VCaP (cell line): ENCODE data around the gene SYK.

Experiments
- H3K27ac ChIP-seq: fragments of 450-650 bp; 2 replicates; pipeline ENCODE4 v1.5.1; 2017
- TF ChIP-seq, protein P1 (sequence below): fragments of 450-650 bp; conservative IDR thresholded peaks from 2 replicates; pipeline ENCODE4 v1.5.1; 2017; ENCODE audit warnings: mild to moderate bottlenecking, moderate library complexity

Gene SYK

DNA sequence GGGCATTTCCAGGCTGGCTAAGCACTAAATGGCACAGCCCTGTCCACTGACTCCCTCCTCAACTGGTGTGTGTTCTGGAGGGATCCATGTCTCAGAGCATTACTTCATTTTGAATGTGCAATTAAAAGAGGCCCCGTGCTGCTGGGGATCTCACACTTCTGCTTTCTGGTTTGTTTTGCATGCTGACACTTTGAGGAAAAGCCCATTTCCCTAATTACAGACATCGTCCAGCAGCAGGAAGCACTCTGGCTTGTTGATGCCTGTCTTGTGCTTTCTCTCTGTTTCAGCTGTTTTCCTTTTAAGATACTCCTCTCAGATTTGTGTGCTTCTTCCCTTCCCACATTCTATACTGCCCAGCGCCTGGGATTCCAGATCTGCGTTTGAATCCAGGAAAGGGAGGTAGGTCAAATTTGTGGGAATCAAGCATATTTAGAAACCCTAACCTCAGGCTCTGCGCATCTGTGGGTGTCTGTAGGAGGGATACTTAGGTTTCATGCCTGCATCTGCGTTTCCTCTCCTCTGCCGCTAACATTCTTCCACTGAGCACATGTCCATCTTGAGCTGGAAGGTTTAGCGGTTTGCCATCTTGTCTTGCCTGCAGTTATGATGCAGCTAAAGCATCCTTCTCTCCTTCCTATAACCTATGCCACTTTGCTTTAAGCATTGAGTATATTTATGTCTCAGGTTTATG lies 25.7 kb downstream of the SYK start:
- H3K27ac ChIP-seq = no peak overlapping the region

DNA sequence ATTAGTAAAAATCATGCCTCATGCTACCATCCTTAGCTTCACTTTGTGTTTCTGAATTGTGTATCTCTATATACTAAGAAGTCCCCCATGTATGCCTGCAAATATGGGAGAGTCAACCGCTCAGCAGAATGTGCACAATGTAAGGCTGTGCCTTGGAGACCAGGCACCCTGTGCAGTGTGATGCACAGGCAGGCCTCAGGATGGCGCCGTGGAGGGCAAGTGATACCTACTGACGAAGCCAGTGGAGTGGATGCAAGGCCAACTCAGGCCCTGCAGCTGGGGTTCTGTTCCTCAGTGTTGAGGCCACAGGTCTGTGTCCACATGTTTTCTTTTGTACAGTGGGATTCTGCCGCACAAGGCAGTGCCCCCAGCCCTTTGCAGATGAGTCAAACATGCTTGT lies 28.4 kb downstream of the SYK start:
- TF ChIP-seq, protein P1, sequence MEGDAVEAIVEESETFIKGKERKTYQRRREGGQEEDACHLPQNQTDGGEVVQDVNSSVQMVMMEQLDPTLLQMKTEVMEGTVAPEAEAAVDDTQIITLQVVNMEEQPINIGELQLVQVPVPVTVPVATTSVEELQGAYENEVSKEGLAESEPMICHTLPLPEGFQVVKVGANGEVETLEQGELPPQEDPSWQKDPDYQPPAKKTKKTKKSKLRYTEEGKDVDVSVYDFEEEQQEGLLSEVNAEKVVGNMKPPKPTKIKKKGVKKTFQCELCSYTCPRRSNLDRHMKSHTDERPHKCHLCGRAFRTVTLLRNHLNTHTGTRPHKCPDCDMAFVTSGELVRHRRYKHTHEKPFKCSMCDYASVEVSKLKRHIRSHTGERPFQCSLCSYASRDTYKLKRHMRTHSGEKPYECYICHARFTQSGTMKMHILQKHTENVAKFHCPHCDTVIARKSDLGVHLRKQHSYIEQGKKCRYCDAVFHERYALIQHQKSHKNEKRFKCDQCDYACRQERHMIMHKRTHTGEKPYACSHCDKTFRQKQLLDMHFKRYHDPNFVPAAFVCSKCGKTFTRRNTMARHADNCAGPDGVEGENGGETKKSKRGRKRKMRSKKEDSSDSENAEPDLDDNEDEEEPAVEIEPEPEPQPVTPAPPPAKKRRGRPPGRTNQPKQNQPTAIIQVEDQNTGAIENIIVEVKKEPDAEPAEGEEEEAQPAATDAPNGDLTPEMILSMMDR = no peak
- no peak overlapping the region for H3K27ac ChIP-seq

More for the DNA sequence above, 25.7 kb downstream of the SYK start:
- TF ChIP-seq, protein P1 = no peak

- no peak overlapping the region for H3K27ac ChIP-seq
- TF ChIP-seq, protein P1 = no peak
Observed at GRCh38 chr9:90830977-90831376, 29.4 kb downstream of the SYK start.

DNA sequence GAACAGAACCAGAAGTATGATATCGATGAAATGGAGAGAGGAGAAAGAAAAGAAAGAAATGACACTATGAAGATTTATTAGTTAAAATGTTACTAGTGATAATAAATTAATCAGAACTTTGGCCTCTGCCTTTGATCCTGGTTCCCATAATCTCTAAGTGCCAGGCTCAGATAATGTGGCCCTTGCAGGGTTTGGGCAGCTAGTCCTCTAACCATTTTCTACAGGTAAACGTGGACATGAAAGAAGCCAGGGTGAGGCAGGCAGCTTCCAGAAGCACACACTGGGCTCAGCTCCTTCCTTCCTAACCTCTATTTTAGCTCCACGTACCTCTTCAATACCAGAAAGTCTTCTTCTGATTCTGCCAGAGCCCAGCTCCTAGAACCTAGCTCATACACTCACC lies 30.6 kb downstream of the SYK start:
- no peak overlapping the region for H3K27ac ChIP-seq
- TF ChIP-seq, protein P1 = no peak

DNA sequence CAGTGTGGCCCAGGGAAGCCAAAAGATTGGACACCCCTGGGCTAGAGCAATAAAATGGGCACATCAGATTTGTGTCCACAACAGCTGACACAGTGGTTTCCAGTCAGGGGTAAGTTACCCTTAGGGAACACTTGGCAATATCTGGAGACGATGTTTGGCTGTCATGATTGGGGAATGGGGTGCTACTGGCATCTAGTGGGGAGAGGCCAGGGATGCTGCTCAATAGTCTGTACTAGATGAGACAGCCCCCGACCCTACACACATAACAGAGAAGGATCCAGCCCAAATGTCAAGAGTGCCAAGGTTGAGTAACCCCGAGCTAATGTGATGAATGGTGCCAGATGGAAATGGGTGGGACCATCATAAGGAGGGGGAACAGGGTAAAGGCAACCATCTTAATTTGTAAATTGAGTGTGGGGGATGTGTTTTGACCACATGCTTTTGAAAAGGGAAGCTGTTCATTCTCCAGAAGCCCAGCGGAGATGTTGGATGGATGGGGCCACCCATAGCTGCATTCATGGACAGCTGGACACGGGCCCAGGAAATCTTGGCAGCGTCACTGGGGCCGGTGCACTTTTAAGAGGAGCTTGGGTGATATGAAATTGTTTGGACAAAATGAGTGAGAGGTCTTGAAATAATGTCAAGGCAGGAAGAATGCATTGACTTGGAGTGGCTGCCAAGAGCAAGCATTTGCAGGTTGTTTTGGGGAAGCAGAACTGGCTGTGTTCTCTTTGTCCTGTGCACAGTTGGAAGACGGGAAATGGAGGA lies 33.4 kb downstream of the SYK start:
- TF ChIP-seq, protein P1 = no peak
- peak overlapping the region; percentile 57 for H3K27ac ChIP-seq

DNA sequence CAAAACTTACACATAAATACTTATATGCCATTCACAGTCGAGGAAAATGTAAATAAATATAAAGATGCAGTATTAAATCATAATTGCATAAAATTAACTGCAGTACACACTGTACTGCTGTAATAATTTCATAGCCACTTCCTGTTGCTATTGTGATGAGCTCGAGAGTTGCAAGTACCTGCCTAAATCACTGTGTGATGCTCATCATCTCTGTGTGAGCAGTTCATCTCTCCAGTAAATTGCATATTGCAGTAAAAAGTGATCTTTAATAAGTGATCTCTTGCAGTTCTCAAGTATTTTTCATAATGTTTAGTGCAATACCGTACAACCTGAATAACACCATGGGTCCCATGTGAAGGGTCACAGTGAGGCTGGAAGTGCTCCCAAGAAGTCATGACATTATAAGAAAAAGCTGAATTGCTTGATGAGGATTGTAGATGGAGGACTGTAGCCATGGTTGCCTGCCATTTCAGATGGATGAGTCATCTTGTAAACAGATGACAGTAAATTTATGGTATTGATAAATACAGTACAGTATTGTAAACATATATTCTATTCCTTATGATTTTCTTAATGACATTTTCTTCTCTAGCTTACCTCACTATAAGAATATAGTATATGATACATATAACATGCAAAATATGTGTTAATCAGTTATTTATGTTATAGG lies 34.9 kb downstream of the SYK start:
- peak overlapping the region; percentile 57 for H3K27ac ChIP-seq
- TF ChIP-seq, protein P1 = no peak

DNA sequence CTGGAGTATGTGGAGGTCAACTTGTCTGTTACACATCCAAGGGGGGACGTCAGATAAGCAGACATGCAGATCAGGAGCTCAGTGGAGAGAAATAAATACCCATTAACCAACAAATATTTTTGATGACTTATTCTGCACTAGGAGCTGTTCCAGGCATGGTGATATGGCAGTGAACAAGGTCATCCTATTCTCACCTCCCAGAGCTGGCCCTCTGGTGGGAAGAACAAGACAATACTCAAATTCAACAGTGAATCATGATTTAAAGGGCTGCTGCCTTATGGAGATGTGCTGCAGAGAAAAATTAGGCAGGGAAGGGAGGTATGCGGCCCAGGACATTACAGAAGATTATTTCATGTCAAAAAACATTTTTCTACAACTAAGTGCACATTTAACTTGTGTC lies 36.5 kb downstream of the SYK start:
- no peak overlapping the region for H3K27ac ChIP-seq
- TF ChIP-seq, protein P1 = 0 out of 2 replicates have a peak, but pooled peaks have one; percentile 24
